ENCODE measurements around the gene GPR152.

Gene GPR152

DNA sequence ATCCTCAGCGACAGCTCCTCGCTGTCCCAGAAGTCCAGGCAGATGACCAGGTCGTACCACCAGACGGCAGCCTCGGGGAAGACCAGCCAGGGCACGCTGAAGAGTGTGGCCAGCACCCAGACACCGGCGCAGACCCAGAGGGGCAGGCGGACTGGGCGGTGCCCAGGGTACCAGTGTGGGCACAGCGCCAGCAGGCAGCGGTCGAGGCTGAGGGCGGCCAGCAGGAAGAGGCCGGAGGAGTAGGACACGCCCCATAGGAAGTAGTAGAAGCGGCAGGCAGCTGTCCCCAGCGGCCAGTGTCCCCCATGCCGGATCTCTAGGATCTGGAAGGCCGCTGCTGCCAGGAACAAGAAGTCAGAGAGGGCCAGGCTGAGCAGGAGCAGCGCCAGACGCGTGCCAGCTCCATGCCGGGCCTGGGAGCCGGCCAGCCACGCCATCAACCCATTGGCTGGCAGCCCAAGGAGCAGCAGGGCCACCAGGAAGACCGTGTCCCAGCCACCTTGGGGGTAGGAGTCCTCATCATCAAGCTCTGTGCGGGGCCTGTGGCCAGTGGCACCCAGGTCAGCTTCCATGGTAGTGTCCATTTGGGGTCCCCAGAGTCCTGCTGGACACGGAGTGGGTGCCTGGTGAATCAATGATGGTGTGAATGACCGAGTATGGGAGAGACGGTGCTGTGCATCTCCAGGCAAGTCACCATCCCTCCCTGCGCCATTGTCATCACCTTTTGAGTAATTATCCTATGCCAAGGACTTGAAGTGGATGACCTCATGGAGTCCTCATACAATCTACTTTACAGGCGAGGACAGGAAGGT is at the start of gene GPR152:
Gene GPR152, minus strand, starts transcription at position 589 of the 812 bp plus-strand sequence. Its CDS starts 5 bp downstream, at position 584.
- no peak for DNase-seq

DNA sequence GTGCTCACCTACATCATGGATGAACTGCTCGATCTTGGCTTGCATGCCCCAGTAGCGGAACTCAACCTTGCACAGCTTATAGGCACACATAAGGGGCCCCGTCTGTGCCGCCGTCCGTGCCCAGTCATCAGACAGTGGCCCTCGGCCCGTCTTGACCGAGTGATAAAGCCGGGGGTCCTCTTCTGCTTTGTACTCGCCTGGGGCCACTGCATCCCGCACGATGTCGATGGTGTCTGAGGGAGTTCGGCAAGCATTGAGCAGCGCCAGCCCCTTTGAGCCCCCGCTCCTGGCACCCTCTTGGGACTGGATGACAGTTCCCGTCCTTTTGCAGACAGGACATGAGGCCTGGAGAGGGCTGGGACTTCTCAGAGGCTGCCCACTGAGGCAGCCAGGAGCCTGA is 49.3 kb upstream of the GPR152 start:
- no peak for DNase-seq

GRCh38 chr11:67500831-67501715 is 48.5 kb upstream of the GPR152 start:
- DNase-seq = no peak

- no peak for DNase-seq
These were observed 47.9 kb upstream of the GPR152 start for GRCh38 chr11:67500484-67500821.

DNA sequence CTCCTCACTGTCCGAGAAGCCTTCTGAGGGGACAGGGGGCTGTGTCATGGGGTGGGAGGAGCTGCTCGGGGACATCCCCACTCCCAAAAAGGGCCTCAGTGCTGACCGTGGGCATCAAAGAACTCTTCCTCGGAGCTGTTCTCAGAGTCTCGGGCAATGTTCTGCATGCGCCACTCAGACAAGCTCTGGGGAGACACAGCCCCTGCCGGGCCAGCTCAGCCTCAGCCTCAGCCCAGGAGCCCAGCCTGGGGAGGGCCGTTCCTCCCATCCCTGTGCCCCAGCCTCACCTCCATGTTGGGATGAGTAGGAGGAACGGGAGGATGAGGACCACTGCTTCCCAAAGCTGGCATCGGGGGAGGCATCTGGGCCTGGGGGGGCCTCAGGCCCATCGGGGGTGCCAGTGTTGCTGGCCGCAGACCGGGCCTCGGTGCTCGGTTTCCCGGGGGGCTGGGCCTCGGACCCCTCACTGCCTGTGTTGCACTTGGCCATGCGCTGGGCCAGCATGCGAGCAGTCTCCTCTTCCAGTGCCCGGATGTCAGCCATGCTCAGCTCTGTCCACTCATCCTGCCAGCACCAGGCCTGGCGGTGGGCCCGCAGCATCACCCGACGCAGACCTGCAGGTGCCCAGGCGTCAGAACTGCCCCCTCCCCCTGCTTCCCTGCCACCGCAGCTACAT is 47.4 kb upstream of the GPR152 start:
- DNase-seq = no peak

- no peak for DNase-seq
These were observed 46.0 kb upstream of the GPR152 start for GRCh38 chr11:67498544-67498972.

- no peak for DNase-seq
These were observed 45.2 kb upstream of the GPR152 start for GRCh38 chr11:67497656-67498291.

GRCh38 chr11:67496113-67496512 is 43.6 kb upstream of the GPR152 start:
- DNase-seq = no peak

- no peak for DNase-seq
These were observed 42.9 kb upstream of the GPR152 start for GRCh38 chr11:67495234-67496005.

GRCh38 chr11:67494371-67495233 is 42.1 kb upstream of the GPR152 start:
- no peak for DNase-seq

DNA sequence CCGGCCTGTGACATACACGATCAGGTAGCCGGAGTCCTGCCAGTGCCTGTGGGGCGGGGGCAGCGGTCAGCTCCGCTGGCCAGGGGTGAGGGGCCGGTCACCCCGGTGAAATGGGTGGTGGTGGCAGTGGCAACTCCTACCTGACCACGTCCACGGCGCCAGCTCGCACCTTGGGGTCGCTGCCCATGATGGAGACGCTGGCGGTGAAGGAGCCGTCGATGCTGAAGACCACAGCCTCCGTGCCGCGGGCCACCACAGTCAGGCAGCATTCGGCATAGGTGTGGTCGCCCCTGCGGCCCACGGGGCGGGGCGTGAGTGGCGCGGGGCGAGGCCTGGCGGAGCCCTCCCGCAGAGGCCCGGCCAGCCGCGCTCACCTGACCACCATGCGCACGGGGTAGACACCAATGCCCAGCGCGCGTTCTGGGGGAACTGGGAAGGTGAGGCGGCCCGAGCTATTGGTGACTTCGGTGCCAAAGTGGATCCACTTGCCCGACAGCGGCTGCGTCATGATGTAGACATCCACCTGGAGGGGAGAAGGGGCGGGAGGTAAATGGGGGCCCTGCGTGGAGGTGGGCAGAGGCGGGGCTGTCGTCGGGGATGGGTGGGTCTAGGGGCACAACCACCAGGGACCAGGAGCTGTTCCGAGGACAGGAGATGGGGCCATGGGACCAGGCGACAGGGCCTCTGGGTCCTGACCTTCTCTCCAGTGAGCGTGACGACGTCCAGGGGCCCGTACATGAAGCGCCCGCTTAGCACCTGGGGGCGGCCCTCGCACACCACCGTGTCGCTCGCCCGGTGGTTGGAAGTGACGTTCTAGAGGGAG is 41.2 kb upstream of the GPR152 start:
- no peak for DNase-seq

GRCh38 chr11:67492801-67493547 is 40.4 kb upstream of the GPR152 start:
- DNase-seq = no peak

- no peak for DNase-seq
These were observed 39.7 kb upstream of the GPR152 start for GRCh38 chr11:67492069-67492727.

- no peak for DNase-seq
These were observed 38.9 kb upstream of the GPR152 start for GRCh38 chr11:67491276-67492068.

- DNase-seq = no peak
These were observed 38.2 kb upstream of the GPR152 start for GRCh38 chr11:67490727-67491065.

- DNase-seq = no peak
These were observed 37.6 kb upstream of the GPR152 start for GRCh38 chr11:67489885-67490726.

Measured in activated naive CD4-positive, alpha-beta T cell treated with Interleukin-2 at 50 U/mL for 16 hours (primary cell).